ENCODE data around the gene SCARF2.

SCARF2 gene

DNA sequence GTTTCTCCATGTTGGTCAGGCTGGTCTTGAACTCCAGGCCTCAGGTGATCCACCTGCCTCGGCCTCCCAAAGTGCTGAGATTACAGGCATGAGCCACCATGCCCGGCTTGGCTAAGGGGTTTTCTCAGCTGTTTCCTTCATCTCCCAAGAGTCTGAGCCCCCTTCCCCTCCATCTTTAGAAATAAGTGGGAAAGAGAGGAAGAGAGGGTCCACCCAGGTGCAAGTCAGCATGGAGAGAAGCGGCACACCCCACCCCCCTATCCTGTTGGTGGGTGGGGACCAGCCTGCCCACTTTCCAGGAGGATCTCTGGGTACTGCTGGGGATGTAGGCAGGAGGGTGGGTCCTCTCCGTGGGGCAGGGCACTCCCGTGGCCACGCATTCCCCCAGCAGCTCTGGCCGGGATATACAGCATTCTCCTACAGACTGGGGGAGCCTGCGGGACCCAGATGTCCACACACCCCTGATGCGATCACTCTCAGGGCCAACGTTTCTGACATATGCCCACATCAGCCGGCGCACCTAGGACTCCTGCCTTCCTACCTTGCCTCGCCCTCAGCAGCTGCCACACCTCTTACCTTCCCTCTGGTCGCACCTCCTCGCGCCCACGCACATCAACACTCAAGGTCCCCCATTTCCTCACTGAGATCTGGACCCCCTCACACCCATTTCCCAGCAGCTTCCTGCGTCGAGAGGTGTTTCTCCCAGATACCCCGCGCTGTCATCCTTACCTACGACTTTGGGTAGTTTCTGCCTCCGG lies 8.9 kb downstream of the SCARF2 start:
- DNase-seq (ENCODE audit: low read depth): no peak
- H3K4me3 ChIP-seq (ENCODE audit: low read length): no peak overlapping the region
- no peak for TF ChIP-seq CTCF (conservative IDR thresholded peaks at IDR 0.05; ENCODE audit: low read length)

DNA sequence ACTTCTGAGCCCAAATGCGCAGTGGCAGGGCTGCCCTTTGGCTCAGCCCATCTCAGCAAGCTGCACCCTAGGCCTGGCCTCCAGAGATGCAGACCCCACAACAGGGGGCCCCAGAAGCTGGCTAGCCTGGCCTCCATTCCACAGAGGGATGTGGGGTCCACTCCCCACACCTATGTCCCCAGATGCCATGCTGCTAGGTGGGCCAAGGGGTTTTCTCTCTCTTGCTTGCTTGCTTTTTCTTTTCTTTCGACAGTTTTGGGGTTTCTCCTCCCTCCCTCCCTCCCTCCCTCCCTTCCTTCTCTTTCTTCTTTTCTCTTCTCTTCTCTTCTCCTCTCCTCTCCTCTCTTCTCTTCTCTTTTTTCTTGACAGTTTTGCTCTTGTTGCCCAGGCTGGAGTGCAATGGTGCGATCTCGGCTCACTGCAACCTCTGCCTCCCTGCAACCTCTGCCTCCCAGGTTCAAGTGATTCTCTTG lies 9.6 kb downstream of the SCARF2 start:
- no peak for TF ChIP-seq CTCF (conservative IDR thresholded peaks at IDR 0.05; ENCODE audit: low read length)
- DNase-seq (ENCODE audit: low read depth): no peak
- no peak overlapping the region for H3K4me3 ChIP-seq (ENCODE audit: low read length)

DNA sequence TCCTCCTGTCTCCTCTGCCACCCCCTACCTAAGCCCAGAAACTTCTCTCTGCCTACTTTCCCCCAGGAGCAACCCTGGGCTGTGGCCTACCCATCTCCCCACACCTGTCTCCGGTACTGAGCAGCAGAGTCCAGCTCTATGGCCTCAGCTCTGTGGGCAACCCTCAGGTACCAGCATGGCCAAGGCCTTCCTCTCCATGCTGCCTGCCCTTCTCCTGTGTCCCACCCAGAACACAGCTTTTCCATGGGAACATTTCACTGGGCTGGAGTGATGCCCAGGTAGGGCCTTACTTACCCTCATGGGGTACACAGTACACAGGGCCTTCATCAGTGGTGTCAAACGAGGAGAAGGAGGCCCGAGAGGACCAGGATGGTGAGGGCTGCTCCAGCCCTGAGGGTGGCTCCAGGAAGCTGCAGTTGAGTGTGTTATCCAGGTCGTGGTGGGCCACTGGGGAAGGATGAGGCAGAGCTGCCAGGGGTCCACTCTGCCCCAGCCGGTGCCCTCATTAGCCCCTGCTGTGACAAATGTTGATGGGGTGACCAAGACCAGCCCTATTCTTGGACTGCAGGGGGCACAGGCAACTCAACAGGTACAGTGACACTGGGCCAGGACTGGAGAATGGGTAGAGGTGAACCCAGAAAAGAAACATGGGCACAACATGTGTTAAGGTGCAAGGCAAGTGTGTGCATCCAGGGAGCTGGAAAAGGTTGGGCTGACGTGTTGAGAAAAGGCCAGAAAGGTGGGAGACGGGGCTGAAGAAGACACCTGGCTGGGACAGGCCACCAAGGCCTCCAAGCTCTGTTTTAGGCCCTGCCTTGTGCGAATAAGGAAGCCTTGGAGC lies 10.3 kb downstream of the SCARF2 start:
- TF ChIP-seq CTCF (conservative IDR thresholded peaks at IDR 0.05; ENCODE audit: low read length): no peak
- no peak overlapping the region for H3K4me3 ChIP-seq (ENCODE audit: low read length)

DNA sequence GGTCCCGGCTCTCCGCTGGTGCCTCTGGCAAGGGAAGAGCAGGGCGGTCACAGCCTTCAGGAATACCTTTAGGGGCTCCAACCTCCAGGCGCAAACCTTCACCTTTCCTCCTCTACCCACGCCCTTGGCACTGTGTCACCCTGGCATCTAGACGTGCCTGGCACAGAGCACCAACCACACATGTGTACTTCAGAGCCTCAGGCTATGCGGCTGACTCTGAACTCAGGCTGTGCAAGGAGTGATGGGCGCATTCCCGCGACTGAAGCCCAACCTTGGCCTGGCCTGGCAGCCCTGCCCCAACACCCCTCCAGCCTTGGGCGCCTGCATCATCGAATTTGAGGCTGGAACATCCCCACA lies 11.4 kb downstream of the SCARF2 start:
- no peak for DNase-seq (ENCODE audit: low read depth)
- H3K4me3 ChIP-seq (ENCODE audit: low read length): no peak overlapping the region
- TF ChIP-seq CTCF (conservative IDR thresholded peaks at IDR 0.05; ENCODE audit: low read length): no peak

More for the DNA sequence above, 10.3 kb downstream of the SCARF2 start:
- DNase-seq (ENCODE audit: low read depth): no peak

- no peak overlapping the region for H3K4me3 ChIP-seq (ENCODE audit: low read length)
- TF ChIP-seq CTCF (conservative IDR thresholded peaks at IDR 0.05; ENCODE audit: low read length): no peak
- no peak for DNase-seq (ENCODE audit: low read depth)
These were observed 11.9 kb downstream of the SCARF2 start for GRCh38 chr22:20425566-20426258.

DNA sequence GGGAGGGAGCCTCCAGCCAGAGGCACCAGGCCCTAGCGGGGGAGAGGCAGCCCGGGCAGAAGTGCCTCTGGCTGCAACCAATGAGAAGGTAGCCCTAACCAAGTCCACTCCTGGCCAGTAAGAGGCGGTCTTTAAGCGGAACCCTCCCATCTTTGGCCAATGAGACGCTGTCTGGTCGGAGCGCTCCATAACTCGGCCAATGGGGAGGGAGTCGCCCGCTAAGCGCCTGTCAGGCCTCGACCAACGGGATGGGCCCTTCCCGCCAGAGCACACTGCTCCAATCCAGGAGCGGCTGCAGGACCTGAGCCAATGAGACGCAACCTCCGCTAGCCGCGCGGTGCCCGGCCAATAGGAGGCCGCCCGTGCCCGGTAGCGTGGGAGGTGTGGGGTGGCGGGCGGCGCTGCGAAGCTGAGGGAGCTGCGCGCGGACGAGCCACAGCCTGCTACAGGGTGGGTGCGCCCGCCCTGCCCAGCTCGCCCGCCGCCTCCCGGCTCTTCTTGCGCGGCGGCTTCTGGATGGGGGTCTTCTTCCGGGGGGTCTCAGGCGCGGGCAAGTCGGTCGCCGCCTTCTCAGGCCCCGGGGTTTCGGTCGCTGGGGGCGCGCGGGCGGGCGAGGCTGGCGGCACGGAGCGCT lies 12.6 kb downstream of the SCARF2 start:
- no peak overlapping the region for H3K4me3 ChIP-seq (ENCODE audit: low read length)
- TF ChIP-seq CTCF (conservative IDR thresholded peaks at IDR 0.05; ENCODE audit: low read length): no peak
- DNase-seq (ENCODE audit: low read depth): no peak
